ENCODE results near the gene COL26A1.

GRCh38 chr7:101377189-101377736, 14.6 kb downstream of the COL26A1 start:
- TF ChIP-seq POLR2A (IDR thresholded peaks at IDR 0.05; ENCODE audit: low read length) (no peak), GATA1 (IDR thresholded peaks at IDR 0.05; ENCODE audit: low read depth, low read length) (no peak)
